ENCODE measurements around the gene MDP1.

MDP1 gene

GRCh38 chr14:24215495-24216344 lies at the start of gene MDP1:
Gene MDP1, minus strand, starts transcription at chr14:24216066. Its CDS starts 111 bp downstream, at chr14:24215955.
- peak; percentile 96 for DNase-seq (ENCODE audit: low spot score)

GRCh38 chr14:24264298-24264697 lies 48.4 kb upstream of the MDP1 start:
- DNase-seq (ENCODE audit: low spot score), result no peak

- DNase-seq (ENCODE audit: low spot score), result no peak
Measured at GRCh38 chr14:24263848-24264247, 48.0 kb upstream of the MDP1 start.

- DNase-seq (ENCODE audit: low spot score), result peak; percentile 66
Measured at GRCh38 chr14:24262821-24263733, 47.2 kb upstream of the MDP1 start, which contains the start of gene TGM1. Gene TGM1, minus strand, starts transcription at chr14:24263177. Its CDS starts 825 bp downstream, at chr14:24262352.

- no peak for DNase-seq (ENCODE audit: low spot score)
Measured at GRCh38 chr14:24261969-24262327, 46.1 kb upstream of the MDP1 start.

- no peak for DNase-seq (ENCODE audit: low spot score)
Measured at GRCh38 chr14:24261256-24261968, 45.5 kb upstream of the MDP1 start.

GRCh38 chr14:24260780-24261157 lies 44.9 kb upstream of the MDP1 start:
- no peak for DNase-seq (ENCODE audit: low spot score)

GRCh38 chr14:24260026-24260779 lies 44.3 kb upstream of the MDP1 start:
- no peak for DNase-seq (ENCODE audit: low spot score)

- DNase-seq (ENCODE audit: low spot score), result peak; percentile 42
Measured at GRCh38 chr14:24259282-24260025, 43.6 kb upstream of the MDP1 start.

GRCh38 chr14:24258548-24259265 lies 42.8 kb upstream of the MDP1 start:
- no peak for DNase-seq (ENCODE audit: low spot score)

- no peak for DNase-seq (ENCODE audit: low spot score)
Measured at GRCh38 chr14:24258119-24258518, 42.3 kb upstream of the MDP1 start.

- no peak for DNase-seq (ENCODE audit: low spot score)
Measured at GRCh38 chr14:24256960-24257359, 41.1 kb upstream of the MDP1 start.

GRCh38 chr14:24255931-24256711 lies 40.3 kb upstream of the MDP1 start:
- DNase-seq (ENCODE audit: low spot score), result no peak

- no peak for DNase-seq (ENCODE audit: low spot score)
Measured at GRCh38 chr14:24255438-24255837, 39.6 kb upstream of the MDP1 start.

GRCh38 chr14:24254630-24255392 lies 38.9 kb upstream of the MDP1 start:
- DNase-seq (ENCODE audit: low spot score), result no peak

GRCh38 chr14:24253936-24254335 lies 38.1 kb upstream of the MDP1 start:
- no peak for DNase-seq (ENCODE audit: low spot score)

- no peak for DNase-seq (ENCODE audit: low spot score)
Measured at GRCh38 chr14:24252289-24253124, 36.6 kb upstream of the MDP1 start.

- DNase-seq (ENCODE audit: low spot score), result no peak
Measured at GRCh38 chr14:24251880-24252288, 36.0 kb upstream of the MDP1 start.

All from iPS-NIHi11 (cell line).